Calu3 (cell line): Measurements from ENCODE around the gene HAND1. TPM values are rescaled to one million over a fixed set of nuclear protein-coding genes. Genes with fewer than 3 reads are reported as not detected.

Experiments used
- BruUV-seq: library from RNA; stranded (reverse); fragments of 400-500 nt; replicated peaks from 2 replicates; lab custom pipeline; 2021; lab: Mats Ljungman, UMichigan
- CTCF ChIA-PET: fragments of 300-600 bp; sonication (Branson Sonifier 250); formaldehyde crosslinking; loops from one replicate; lab custom pipeline; 2022; ENCODE audit warnings: antibody characterized with exemption; lab: Charles Lee
- DNase-seq: peaks from one replicate; pipeline ENCODE4 v3.0.0; 2022
- H3K27ac Mint-ChIP-seq: one replicate; pipeline ENCODE4 v1.8.0; 2022; ENCODE audit warnings: mixed read lengths; ENCODE audit not compliant: unreplicated experiment
- H3K27me3 Mint-ChIP-seq: one replicate; pipeline ENCODE4 v1.8.0; 2022; ENCODE audit warnings: mixed read lengths; ENCODE audit not compliant: unreplicated experiment
- H3K36me3 Mint-ChIP-seq: one replicate; pipeline ENCODE4 v1.8.0; 2022; ENCODE audit warnings: mild to moderate bottlenecking, moderate library complexity, mixed read lengths; ENCODE audit not compliant: insufficient read depth, unreplicated experiment
- H3K4me1 Mint-ChIP-seq: one replicate; pipeline ENCODE4 v1.8.0; 2022; ENCODE audit warnings: mild to moderate bottlenecking, low read depth, mixed read lengths; ENCODE audit not compliant: unreplicated experiment
- H3K4me3 Mint-ChIP-seq: one replicate; pipeline ENCODE4 v1.8.0; 2022; ENCODE audit warnings: mild to moderate bottlenecking, low read depth, moderate library complexity, mixed read lengths; ENCODE audit not compliant: unreplicated experiment
- H3K9me3 Mint-ChIP-seq: one replicate; pipeline ENCODE4 v1.8.0; 2022; ENCODE audit warnings: low read depth, mixed read lengths; ENCODE audit not compliant: unreplicated experiment
- intact Hi-C: fragments of 100-400 bp; cut with micrococcal nuclease; formaldehyde crosslinking; loops from one replicate; pipeline ENCODE4 v1.10.0; 2022; ENCODE audit not compliant: unreplicated experiment
- total RNA-seq: library from RNA; stranded (reverse); gene quantifications from 2 replicates; pipeline ENCODE4 v1.2.3, GENCODE V29; 2022
- TF ChIP-seq, protein P1 (sequence below): fragments of 200-600 bp; IDR thresholded peaks from one replicate; pipeline ENCODE4 v1.8.0; 2022; ENCODE audit warnings: antibody characterized with exemption; ENCODE audit not compliant: unreplicated experiment

HAND1 gene
- total RNA-seq, 1 experiment from 2014 or later = not detected

- Mint-ChIP-seq H3K27me3 (peaks cover 100% of the 10 kb centered on the region), H3K27ac (no peak overlapping the region), H3K4me1 (no peaks in the 10 kb centered on the region), H3K4me3 (no peak overlapping the region), H3K9me3 (no peaks in the 10 kb centered on the region), H3K36me3 (no peaks in the 10 kb centered on the region)
- BruUV-seq = no TSS peak
- no peak for DNase-seq
- intact Hi-C loops = no loop called here
- TF ChIP-seq, protein P1, sequence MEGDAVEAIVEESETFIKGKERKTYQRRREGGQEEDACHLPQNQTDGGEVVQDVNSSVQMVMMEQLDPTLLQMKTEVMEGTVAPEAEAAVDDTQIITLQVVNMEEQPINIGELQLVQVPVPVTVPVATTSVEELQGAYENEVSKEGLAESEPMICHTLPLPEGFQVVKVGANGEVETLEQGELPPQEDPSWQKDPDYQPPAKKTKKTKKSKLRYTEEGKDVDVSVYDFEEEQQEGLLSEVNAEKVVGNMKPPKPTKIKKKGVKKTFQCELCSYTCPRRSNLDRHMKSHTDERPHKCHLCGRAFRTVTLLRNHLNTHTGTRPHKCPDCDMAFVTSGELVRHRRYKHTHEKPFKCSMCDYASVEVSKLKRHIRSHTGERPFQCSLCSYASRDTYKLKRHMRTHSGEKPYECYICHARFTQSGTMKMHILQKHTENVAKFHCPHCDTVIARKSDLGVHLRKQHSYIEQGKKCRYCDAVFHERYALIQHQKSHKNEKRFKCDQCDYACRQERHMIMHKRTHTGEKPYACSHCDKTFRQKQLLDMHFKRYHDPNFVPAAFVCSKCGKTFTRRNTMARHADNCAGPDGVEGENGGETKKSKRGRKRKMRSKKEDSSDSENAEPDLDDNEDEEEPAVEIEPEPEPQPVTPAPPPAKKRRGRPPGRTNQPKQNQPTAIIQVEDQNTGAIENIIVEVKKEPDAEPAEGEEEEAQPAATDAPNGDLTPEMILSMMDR = no peak
- CTCF ChIA-PET = interaction anchor here (0.7 kb wide), 1 partner anchor 21 kb away, joined by 3 read pairs; no protein-coding TSS in a partner anchor
Observed at GRCh38 chr5:154485850-154486426, 7.9 kb upstream of the HAND1 start.

GRCh38 chr5:154485096-154485491 is 7.1 kb upstream of the HAND1 start:
- no peak overlapping the region for H3K4me3 Mint-ChIP-seq
- no peaks in the 10 kb centered on the region for H3K9me3 Mint-ChIP-seq

DNA sequence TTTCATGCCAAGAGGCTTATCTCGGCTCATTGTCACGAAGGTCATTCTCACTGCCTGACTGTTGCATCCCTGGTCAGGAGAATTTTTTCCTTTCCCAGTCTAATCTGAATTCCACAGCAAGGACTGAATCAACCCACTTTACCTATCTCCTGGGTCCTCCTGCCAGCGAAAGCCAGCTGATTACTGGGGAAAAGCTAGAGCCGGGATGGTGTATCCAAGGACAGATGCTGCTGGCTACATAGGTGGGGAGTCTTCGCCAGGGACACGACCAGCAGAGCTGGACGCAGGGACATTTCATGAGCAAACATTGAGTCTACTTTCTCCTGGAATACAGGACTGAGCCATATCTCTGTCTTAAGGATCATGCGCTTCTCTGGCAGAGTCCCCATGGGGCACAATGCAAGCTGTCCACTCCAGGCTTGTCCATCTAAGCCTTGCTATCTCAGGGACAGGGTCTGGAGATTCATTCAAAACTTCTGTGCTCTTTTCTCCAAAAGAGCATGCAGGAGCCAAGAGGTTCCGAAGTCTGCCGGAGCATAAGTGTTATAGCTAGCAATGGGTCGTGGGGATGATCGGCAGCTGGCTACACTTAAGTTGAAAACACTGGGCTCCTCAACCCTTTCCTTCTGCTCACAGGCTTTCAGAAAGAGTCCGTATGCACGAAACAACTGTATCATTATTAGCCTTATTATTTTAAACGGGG is 6.5 kb upstream of the HAND1 start:
- no peaks in the 10 kb centered on the region for H3K4me1 Mint-ChIP-seq
- intact Hi-C loops = no loop called here
- BruUV-seq = no TSS peak
- no peak overlapping the region for H3K4me3 Mint-ChIP-seq
- no peaks in the 10 kb centered on the region for H3K36me3 Mint-ChIP-seq
- H3K27ac Mint-ChIP-seq = no peak overlapping the region
- DNase-seq = no peak
- TF ChIP-seq, protein P1 = no peak
- H3K27me3 Mint-ChIP-seq = peaks cover 100% of the 10 kb centered on the region
- H3K9me3 Mint-ChIP-seq = no peaks in the 10 kb centered on the region
- CTCF ChIA-PET = interaction anchor here (0.6 to 0.8 kb wide), 2 partner anchors 32 to 55 kb away, joined by 3 to 8 read pairs; no protein-coding TSS in a partner anchor

More at GRCh38 chr5:154485096-154485491, 7.1 kb upstream of the HAND1 start:
- TF ChIP-seq, protein P1 = no peak
- Mint-ChIP-seq H3K27me3 (peaks cover 100% of the 10 kb centered on the region), H3K4me1 (no peaks in the 10 kb centered on the region), H3K36me3 (no peaks in the 10 kb centered on the region), H3K27ac (no peak overlapping the region)
- no TSS peak for BruUV-seq
- DNase-seq = no peak
- intact Hi-C loops = no loop called here
- CTCF ChIA-PET = interaction anchor here (0.6 to 0.7 kb wide), 2 partner anchors 20 to 55 kb away, joined by 3 read pairs; no protein-coding TSS in a partner anchor

DNA sequence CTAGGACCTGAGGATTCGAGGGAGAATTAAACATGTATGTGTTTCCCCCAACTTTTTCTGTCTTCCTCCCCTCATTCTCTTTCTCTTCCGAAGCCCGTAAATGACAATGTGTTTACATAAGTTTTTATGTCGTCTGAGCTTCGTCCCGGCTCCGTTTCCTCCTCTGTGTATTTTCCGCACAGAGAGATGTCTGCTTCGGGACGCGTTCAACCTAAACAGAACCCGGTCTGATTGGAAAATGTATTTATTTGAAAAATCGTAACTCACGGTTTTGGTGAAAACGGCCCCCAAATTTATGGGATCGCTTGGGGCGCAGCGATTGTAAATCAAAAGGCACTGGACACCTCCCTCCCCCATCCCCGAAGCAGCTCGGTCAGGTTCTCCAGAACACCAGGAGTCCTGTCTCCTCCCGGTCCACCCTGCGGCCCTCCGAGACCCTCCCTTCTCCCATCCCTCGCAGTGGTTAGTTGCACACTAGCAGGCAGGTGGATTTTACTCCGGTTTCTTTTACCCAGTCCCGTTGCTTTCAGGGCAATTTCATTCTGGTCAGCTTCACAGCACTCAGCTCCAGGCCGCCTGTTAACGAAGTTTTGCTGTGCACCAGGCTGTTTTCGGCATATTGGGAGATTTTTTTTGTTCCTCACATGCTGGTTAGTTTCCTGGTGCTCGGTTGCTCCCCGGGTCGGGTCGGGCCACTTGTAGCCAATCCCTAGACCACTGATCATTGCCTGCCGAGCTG is 5.8 kb upstream of the HAND1 start:
- no TSS peak for BruUV-seq
- Mint-ChIP-seq H3K4me3 (no peak overlapping the region), H3K36me3 (no peaks in the 10 kb centered on the region), H3K4me1 (no peaks in the 10 kb centered on the region), H3K9me3 (no peaks in the 10 kb centered on the region), H3K27me3 (peaks cover 100% of the 10 kb centered on the region), H3K27ac (no peak overlapping the region)
- TF ChIP-seq, protein P1 = no peak
- DNase-seq = no peak
- intact Hi-C loops = no loop called here
- CTCF ChIA-PET = interaction anchor here (0.8 kb wide), 1 partner anchor 31 kb away, joined by 8 read pairs; no protein-coding TSS in a partner anchor
